A549 (cell line): ENCODE results near the gene TRIM25.

Experiments
- ESRRA ChIP-seq: fragments of 150-350 bp; IDR thresholded peaks from 2 replicates; pipeline ENCODE4 v1.6.1; 2014; ENCODE audit warnings: mild to moderate bottlenecking, low read length, borderline replicate concordance
- RFX5 ChIP-seq: fragments of 450-650 bp; IDR thresholded peaks from 2 replicates; pipeline ENCODE4 v1.7.1; 2014; ENCODE audit warnings: antibody characterized with exemption, mild to moderate bottlenecking, moderate library complexity

DNA sequence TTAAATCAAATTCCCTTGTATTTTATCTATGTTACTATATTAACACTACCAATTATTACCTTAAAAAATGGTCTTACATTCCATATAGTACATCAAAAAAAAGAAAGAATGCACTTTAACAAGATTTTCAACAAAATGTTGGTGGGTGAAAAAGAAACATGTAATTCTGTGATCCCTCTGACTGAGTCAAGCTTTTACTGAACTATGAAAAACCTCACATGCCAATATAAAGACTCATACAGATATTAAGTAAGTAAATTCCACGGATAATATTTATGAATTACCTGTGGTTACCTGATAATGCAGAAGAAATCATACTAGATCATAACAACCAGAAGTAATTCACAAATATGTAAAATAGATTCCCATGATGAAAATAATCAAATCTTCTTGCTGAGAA, 34.6 kb upstream of the TRIM25 start:
- TF ChIP-seq RFX5 = no peak
- TF ChIP-seq ESRRA = no peak
